ENCODE measurements around the gene EIF1AY.

The EIF1AY gene

GRCh38 chrY:20581687-20582086 is 6.1 kb downstream of the EIF1AY start:
- no peaks in the 10 kb centered on the region for H3K9me3 ChIP-seq (ENCODE audit: control insufficient read depth, low read length)
- H3K4me2 ChIP-seq (ENCODE audit: low read length): no peak overlapping the region
- no peaks in the 10 kb centered on the region for H3K79me2 ChIP-seq
- H2AFZ ChIP-seq: no peak overlapping the region
- no peak overlapping the region for H3K27ac ChIP-seq
- TF ChIP-seq CTCF (IDR thresholded peaks at IDR 0.05): no peak
- no peaks in the 10 kb centered on the region for H3K36me3 ChIP-seq (ENCODE audit: control insufficient read depth, insufficient read depth, low read length)
- no peak overlapping the region for H3K4me3 ChIP-seq (ENCODE audit: low read depth, low read length)
- no peaks in the 10 kb centered on the region for H3K4me1 ChIP-seq
- no peak overlapping the region for H3K9ac ChIP-seq
- no peaks in the 10 kb centered on the region for H3K27me3 ChIP-seq (ENCODE audit: control insufficient read depth, insufficient read depth, low read length)

GRCh38 chrY:20586161-20586560 is 10.6 kb downstream of the EIF1AY start:
- no peaks in the 10 kb centered on the region for H3K9me3 ChIP-seq (ENCODE audit: control insufficient read depth, low read length)
- H3K4me3 ChIP-seq (ENCODE audit: low read depth, low read length): no peak overlapping the region
- TF ChIP-seq CTCF (IDR thresholded peaks at IDR 0.05): no peak
- no peak overlapping the region for H3K4me2 ChIP-seq (ENCODE audit: low read length)
- no peak overlapping the region for H3K27ac ChIP-seq
- no peaks in the 10 kb centered on the region for H3K4me1 ChIP-seq
- H3K79me2 ChIP-seq: no peaks in the 10 kb centered on the region
- no peaks in the 10 kb centered on the region for H3K27me3 ChIP-seq (ENCODE audit: control insufficient read depth, insufficient read depth, low read length)
- H2AFZ ChIP-seq: no peak overlapping the region
- H3K36me3 ChIP-seq (ENCODE audit: control insufficient read depth, insufficient read depth, low read length): no peaks in the 10 kb centered on the region
- no peak overlapping the region for H3K9ac ChIP-seq

Measured in parathyroid adenoma (tissue), 2 donors.